K562 (cell line): Measurements from ENCODE around the gene DIAPH3. TPM values are rescaled to one million over a fixed set of nuclear protein-coding genes. Genes with fewer than 3 reads are reported as not detected.

Experiments used
- ATAC-seq: fragments of 200-7000 bp; cut with Tn5 transposase; 3 replicates; pipeline ENCODE4 v1.9.1; 2020; ENCODE audit warnings: moderate library complexity
- BruUV-seq: library from RNA; stranded (reverse); fragments of 400-500 nt; replicated peaks from 2 replicates; lab custom pipeline; 2021; lab: Mats Ljungman, UMichigan
- CTCF ChIA-PET: fragments of 300-600 bp; formaldehyde crosslinking; extraction: SDS; loops from one replicate; lab custom pipeline; 2021; ENCODE audit warnings: low intra/inter-chr PET ratio; lab: Yijun Ruan, JAX
- POLR2A ChIA-PET: fragments of 300-600, 350-650 bp; sonication (Branson Sonifier 250); formaldehyde crosslinking; extraction: SDS; loops from one replicate; lab custom pipeline; 2021; ENCODE audit warnings: antibody characterized with exemption, inconsistent platforms; lab: Yijun Ruan, JAX
- DNase-seq, 4 experiments: peaks; one replicate each; pipeline versions ENCODE4 v3.0.0 to v3.0.0-alpha.2; 2011 to 2018; ENCODE audit warnings: low spot score in 3 of 4, mixed read lengths in 3 of 4; ENCODE audit errors: extremely low read depth in 1 of 4
- FAIRE-seq: peaks from 2 replicates; lab custom pipeline; 2011; peaks lifted over from hg19 to GRCh38; lab: Jason Lieb, UNC
- H2AFZ ChIP-seq: 2 replicates; pipeline ENCODE4 v1.6.0; 2011; ENCODE audit warnings: low read depth, low read length, control low read depth, inconsistent platforms
- H3K27ac ChIP-seq: fragments of 200-600 bp; 3 replicates; pipeline ENCODE4 v1.8.0; 2011; ENCODE audit warnings: low read depth, mild to moderate bottlenecking, control low read depth, inconsistent platforms, low read length, moderate library complexity, mixed read lengths; ENCODE audit errors: extremely low read depth
- H3K27me3 ChIP-seq, 2 experiments: fragments of 300-600 bp in 1 of 2; 2 replicates in 1 of 2; 3 replicates in 1 of 2; pipeline versions ENCODE4 v1.6.0 to v1.8.0; 2011; ENCODE audit warnings: inconsistent platforms in 2 of 2, low read length in 2 of 2, mild to moderate bottlenecking in 1 of 2, mixed read lengths in 1 of 2, moderate library complexity in 1 of 2; ENCODE audit not compliant: control insufficient read depth in 2 of 2, insufficient read depth in 2 of 2
- H3K36me3 ChIP-seq: fragments of 300-600 bp; 3 replicates; pipeline ENCODE4 v1.8.0; 2011; ENCODE audit warnings: mild to moderate bottlenecking, low read length, inconsistent platforms; ENCODE audit not compliant: control insufficient read depth, insufficient read depth
- H3K4me1 ChIP-seq, 2 experiments: fragments of 200-600 bp in 1 of 2; replicated peaks in 1 of 2; 2 replicates in 1 of 2; 3 replicates in 1 of 2; pipeline versions ENCODE4 v1.5.1 to v1.8.0; 2011; ENCODE audit warnings: inconsistent platforms in 2 of 2, low read length in 2 of 2, mild to moderate bottlenecking in 1 of 2, mixed read lengths in 1 of 2, moderate library complexity in 1 of 2; ENCODE audit not compliant: control insufficient read depth in 2 of 2, insufficient read depth in 2 of 2
- H3K4me2 ChIP-seq: 2 replicates; pipeline ENCODE4 v1.6.1; 2011; ENCODE audit warnings: low read length, control low read depth, inconsistent platforms, mixed read lengths; ENCODE audit not compliant: insufficient read depth
- H3K4me3 ChIP-seq: fragments of 200-600 bp; sonication (generic), shearing (Covaris generic); 2 replicates; pipeline ENCODE4 v1.5.1; 2016; ENCODE audit warnings: control low read depth, inconsistent platforms
- H3K79me2 ChIP-seq: fragments of 200-600 bp; 3 replicates; pipeline ENCODE4 v1.8.0; 2011; ENCODE audit warnings: low read length, inconsistent platforms; ENCODE audit not compliant: control insufficient read depth, insufficient read depth
- H3K9ac ChIP-seq, 2 experiments: 2 replicates each; pipeline versions ENCODE4 v1.6.0 to v1.6.1; 2011; ENCODE audit warnings: low read depth in 2 of 2, low read length in 2 of 2, control low read depth in 1 of 2, inconsistent platforms in 1 of 2, mild to moderate bottlenecking in 1 of 2, mixed read lengths in 1 of 2; ENCODE audit not compliant: insufficient read depth in 1 of 2
- H3K9me1 ChIP-seq: one replicate; pipeline ENCODE4 v1.6.0; 2011; ENCODE audit warnings: inconsistent platforms, mild to moderate bottlenecking, low read length, moderate library complexity; ENCODE audit not compliant: control insufficient read depth, insufficient read depth
- H3K9me3 ChIP-seq: replicated peaks from 2 replicates; pipeline ENCODE4 v1.5.1; 2011; ENCODE audit warnings: low read depth, low read length, inconsistent platforms; ENCODE audit not compliant: control insufficient read depth, insufficient read depth
- H4K20me1 ChIP-seq: replicated peaks from 2 replicates; pipeline ENCODE4 v1.6.1; 2011; ENCODE audit warnings: low read length, inconsistent platforms, mixed read lengths; ENCODE audit not compliant: control insufficient read depth, insufficient read depth
- ARID1B ChIP-seq: fragments of 450-650 bp; IDR thresholded peaks from 2 replicates; pipeline ENCODE4 v1.6.1; 2016; ENCODE audit warnings: antibody characterized with exemption, mild to moderate bottlenecking, inconsistent platforms
- CBFA2T3 ChIP-seq: fragments of 450-650 bp; IDR thresholded peaks from 2 replicates; pipeline ENCODE4 v1.6.1; 2017
- E2F6 ChIP-seq, 2 experiments: IDR thresholded peaks; 2 replicates each; pipeline ENCODE4 v1.6.1; 2011; ENCODE audit warnings: borderline replicate concordance in 1 of 2, control low read depth in 1 of 2, low read depth in 1 of 2, low read length in 1 of 2, mild to moderate bottlenecking in 1 of 2, mixed read lengths in 1 of 2, moderate library complexity in 1 of 2; ENCODE audit not compliant: insufficient read depth in 1 of 2, insufficient read length in 1 of 2, poor library complexity in 1 of 2, severe bottlenecking in 1 of 2; ENCODE audit errors: extremely low read depth in 1 of 2
- FIP1L1 ChIP-seq: fragments of 200-400 bp; formaldehyde crosslinking; IDR thresholded peaks from 2 replicates; pipeline ENCODE4 v1.6.1; 2018; ENCODE audit warnings: mild to moderate bottlenecking, low read depth, low read length; ENCODE audit not compliant: poor library complexity, severe bottlenecking
- GTF2E2 ChIP-seq: fragments of 200-800 bp; sonication (Bioruptor generic); IDR thresholded peaks from 2 replicates; pipeline ENCODE4 v1.6.1; 2016; ENCODE audit warnings: missing genetic modification characterization, missing compliant biosample characterization
- HMGN3 ChIP-seq: IDR thresholded peaks from 2 replicates; pipeline ENCODE4 v1.6.1; 2011; ENCODE audit warnings: borderline replicate concordance, low read depth, mild to moderate bottlenecking, mixed read lengths, low read length; ENCODE audit not compliant: insufficient read length; ENCODE audit errors: extremely low read depth
- ILK ChIP-seq: fragments of 450-650 bp; IDR thresholded peaks from 2 replicates; pipeline ENCODE4 v1.6.1; 2016; ENCODE audit warnings: missing genetic modification characterization, low read depth, mild to moderate bottlenecking, missing compliant biosample characterization, moderate library complexity, borderline replicate concordance
- IRF1 ChIP-seq: sonication (generic); formaldehyde crosslinking; IDR thresholded peaks from 2 replicates; pipeline ENCODE4 v1.8.0; 2022; ENCODE audit warnings: missing genetic modification reagents, mild to moderate bottlenecking, borderline replicate concordance
- MIER1 ChIP-seq: fragments of 450-650 bp; IDR thresholded peaks from 2 replicates; pipeline ENCODE4 v1.6.1; 2016; ENCODE audit warnings: antibody characterized with exemption, mild to moderate bottlenecking, low read depth
- RBFOX2 ChIP-seq: fragments of 200-400 bp; formaldehyde crosslinking; IDR thresholded peaks from 2 replicates; pipeline ENCODE4 v1.6.1; 2017; ENCODE audit warnings: low read depth, mild to moderate bottlenecking, low read length, moderate library complexity
- RHOXF2B ChIP-seq: fragments of 250-450 bp; sonication (Bioruptor Pico); conservative IDR thresholded peaks from 2 replicates; pipeline ENCODE4 v1.5.1; 2021
- ZNF551 ChIP-seq: fragments of 250-450 bp; sonication (Bioruptor Pico); IDR thresholded peaks from 2 replicates; pipeline ENCODE4 v1.5.0; 2021; ENCODE audit warnings: mild to moderate bottlenecking, moderate library complexity
- ZNF639 ChIP-seq, 2 experiments: fragments of 200-800 bp in 1 of 2; sonication (Bioruptor generic) in 1 of 2; sonication (generic) in 1 of 2; formaldehyde crosslinking in 1 of 2; IDR thresholded peaks in 1 of 2; conservative IDR thresholded peaks in 1 of 2; 2 replicates each; pipeline versions ENCODE4 v1.5.0 to v1.6.1; 2016 to 2020; ENCODE audit warnings: missing compliant biosample characterization in 1 of 2, missing genetic modification characterization in 1 of 2, missing genetic modification reagents in 1 of 2
- ZNF766 ChIP-seq: fragments of 200-800 bp; sonication (Bioruptor generic); conservative IDR thresholded peaks from 2 replicates; pipeline ENCODE4 v1.6.1; 2016; ENCODE audit warnings: missing genetic modification characterization, missing compliant biosample characterization
- WGBS: fragments of 100-300 bp; shearing (Covaris generic); methylation state at CpG from one replicate; pipeline ENCODE4 v1.1.6; 2016; ENCODE audit warnings: low coverage, mixed read lengths; ENCODE audit not compliant: insufficient coverage; ENCODE audit errors: missing lambda C conversion rate; 5-methylcytosine and 5-hydroxymethylcytosine counted together
- in situ Hi-C: fragments of 300-500 bp; cut with MboI; formaldehyde crosslinking; loops from 4 replicates; pipeline ENCODE4 v1.15.0; 2018; ENCODE audit warnings: inconsistent platforms, mixed read lengths
- intact Hi-C: fragments of 100-400 bp; cut with micrococcal nuclease; formaldehyde crosslinking; loops from 2 replicates; pipeline ENCODE4 v1.14.2; 2022
- polyA plus RNA-seq, 8 experiments: library from polyadenylated mRNA; depleted of rRNA in 4 of 8; stranded (reverse) in 5 of 8; unstranded in 3 of 8; fragments of >200 nt; fragmentation: Nextera tagmentation in 2 of 8; fragmentation: Illumina TruSeq in 1 of 8; extraction: Ambion mirVana in 2 of 8; extraction: Trizol in 1 of 8; gene quantifications; 2 replicates each; pipeline versions ENCODE4 v1.2.1 to v1.2.3, GENCODE V29; 2011 to 2014; ENCODE audit warnings: inconsistent platforms in 1 of 8, missing spikeins in 1 of 8
- total RNA-seq, 7 experiments: library from RNA; depleted of rRNA in 6 of 7; stranded (reverse); fragments of >200 nt in 6 of 7; fragmentation: Illumina TruSeq in 2 of 7; extraction: Trizol in 2 of 7; gene quantifications; 2 replicates each; pipeline versions ENCODE4 v1.2.1 to v1.2.3, GENCODE V29; 2011 to 2021; ENCODE audit warnings: low replicate concordance in 1 of 7

The DIAPH3 gene
- total and polyA plus RNA-seq, 9 of the 15 experiments (the other 6 are each of a cell fraction or from before 2014, with no cell fraction given): 9.0 to 18.7 (median 14.7) TPM

- ATAC-seq (no peak), FAIRE-seq (no peak), DNase-seq (no peak)
- CTCF ChIA-PET: no interaction called here
- intact Hi-C loops (no loop called here), in situ Hi-C loops (no loop called here)
- 83% methylated on average over 2 of the region's 2 CpGs for WGBS
- no peaks in the 10 kb centered on the region for H3K9me1 ChIP-seq
- POLR2A ChIA-PET: no interaction called here
- H3K27me3 ChIP-seq: no peaks in the 10 kb centered on the region
- TF ChIP-seq E2F6 (IDR thresholded peaks at IDR 0.05; ENCODE audit: borderline replicate concordance in 1 of 2, extremely low read depth in 1 of 2, insufficient read depth in 1 of 2, insufficient read length in 1 of 2, low read depth in 1 of 2, low read length in 1 of 2, poor library complexity in 1 of 2, severe bottlenecking in 1 of 2) (no peak), MIER1 (no peak), ILK (tag) (no peak), RHOXF2B (no peak), HMGN3 (no peak), FIP1L1 (no peak), ZNF551 (CRISPR knock-in tag) (no peak), ZNF766 (CRISPR knock-in tag) (no peak), GTF2E2 (tag) (no peak), IRF1 (CRISPR knock-in tag) (no peak), RBFOX2 (no peak), ARID1B (no peak), CBFA2T3 (no peak), ZNF639 (CRISPR knock-in tag; conservative IDR thresholded peaks at IDR 0.05 in 1 of 2, IDR thresholded peaks at IDR 0.05 in 1 of 2) (no peak)
- no peaks in the 10 kb centered on the region for H3K9me3 ChIP-seq
- no peaks in the 10 kb centered on the region for H3K79me2 ChIP-seq
- H3K27ac ChIP-seq: no peak overlapping the region
- no peaks in the 10 kb centered on the region for H3K4me1 ChIP-seq
- no peaks in the 10 kb centered on the region for H3K36me3 ChIP-seq
- H3K4me2 ChIP-seq: no peak overlapping the region
- no peak overlapping the region for H3K4me3 ChIP-seq
- H2AFZ ChIP-seq: no peak overlapping the region
- H3K9ac ChIP-seq: no peak overlapping the region
- no TSS peak for BruUV-seq
- no peaks in the 10 kb centered on the region for H4K20me1 ChIP-seq
These were observed 430.0 kb downstream of the DIAPH3 start for GRCh38 chr13:59733744-59734143.
